GM19035 (cell line): ENCODE results near the gene SIRPA.
"Not testable (repeated sequence)": the region's sequence is repeated elsewhere in the genome, so short reads cannot be mapped to it uniquely, and the experiment has no call there.

Experiments
- ATAC-seq: cut with Tn5 transposase; IDR thresholded peaks from one replicate; pipeline ENCODE4 v1.9.1; 2021; ENCODE audit not compliant: unreplicated experiment

SIRPA gene

GRCh38 chr20:1905693-1906092, 10.5 kb downstream of the SIRPA start:
- no peak for ATAC-seq

GRCh38 chr20:1906361-1907051, 11.3 kb downstream of the SIRPA start:
- ATAC-seq: no peak

DNA sequence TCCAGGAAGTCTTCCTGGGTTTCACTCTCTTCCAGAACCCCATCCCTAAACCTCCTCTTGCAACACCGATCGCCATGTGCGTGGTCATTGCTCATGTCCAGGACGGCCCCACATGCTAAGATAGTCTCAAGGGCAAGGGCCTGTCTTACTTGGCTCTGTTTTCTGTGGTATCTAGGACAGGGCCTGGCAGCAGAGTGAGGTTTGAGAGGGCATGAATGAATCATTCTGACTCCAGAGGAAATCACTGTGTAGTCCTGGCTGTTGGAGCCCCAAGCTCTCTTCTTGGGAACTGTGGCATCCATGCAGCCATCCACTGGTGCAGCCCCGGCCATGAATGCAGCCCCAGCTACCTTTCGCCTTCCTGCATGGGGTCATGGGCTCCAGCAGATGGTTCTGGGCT, 12.4 kb downstream of the SIRPA start:
- ATAC-seq: no peak

DNA sequence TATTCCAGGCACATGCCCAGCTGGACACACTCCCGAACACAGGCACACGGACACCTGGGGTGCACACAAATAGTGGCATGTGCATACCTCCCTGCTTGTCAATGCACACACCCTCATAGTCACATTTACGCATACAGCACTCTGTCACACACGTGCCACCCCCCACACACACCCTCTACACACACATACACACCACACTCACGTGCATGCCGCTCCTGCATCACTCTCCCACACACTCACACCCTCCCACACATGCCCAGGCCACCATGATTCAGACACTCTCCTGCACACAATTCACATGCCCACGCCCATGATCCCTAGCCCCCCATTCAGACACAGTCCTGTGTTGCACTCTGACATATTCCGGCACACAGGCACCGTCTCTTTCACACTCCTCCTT, 13.0 kb downstream of the SIRPA start:
- no peak for ATAC-seq

- ATAC-seq: no peak
These were observed 13.9 kb downstream of the SIRPA start for GRCh38 chr20:1909097-1909496.

GRCh38 chr20:1911536-1911935, 16.3 kb downstream of the SIRPA start:
- no peak for ATAC-seq

DNA sequence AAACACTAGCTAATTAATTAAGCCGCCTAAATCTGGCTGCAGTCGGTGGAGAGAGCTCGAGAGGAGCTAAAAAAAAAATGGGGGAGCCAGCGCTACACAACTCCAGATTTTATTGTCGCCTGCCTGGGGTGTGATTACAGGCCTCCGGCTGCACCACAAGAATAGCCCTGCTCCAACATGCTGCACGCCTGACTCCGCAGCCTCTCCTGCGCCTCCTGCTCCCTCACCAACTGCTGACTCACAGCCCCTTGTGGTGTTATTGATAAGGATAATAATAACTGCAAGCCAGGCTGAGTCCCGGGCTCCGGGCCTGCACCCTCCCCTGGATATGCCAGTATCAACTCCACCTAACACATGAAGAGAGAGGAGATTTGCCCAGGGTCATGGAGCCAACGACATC, 16.8 kb downstream of the SIRPA start:
- no peak for ATAC-seq

DNA sequence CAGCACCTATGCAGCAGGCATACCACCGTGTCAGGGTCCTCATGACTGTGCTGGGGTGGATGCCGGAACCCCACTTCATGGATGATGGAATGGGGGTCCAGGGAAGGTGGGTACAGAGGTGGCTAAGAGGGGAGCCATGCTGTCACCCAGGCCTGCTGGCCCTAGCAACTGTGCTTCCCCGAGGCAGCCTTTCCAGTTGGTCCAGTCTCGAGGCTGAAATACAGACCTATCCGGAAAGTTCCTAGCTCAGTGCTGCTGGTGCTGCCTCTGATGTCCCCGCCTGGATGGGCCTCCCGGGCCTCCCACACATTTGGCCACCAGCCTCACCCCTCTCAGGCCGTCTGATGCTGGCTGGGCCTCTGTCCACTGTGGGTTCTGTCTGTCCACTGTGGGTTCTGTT, 17.4 kb downstream of the SIRPA start:
- ATAC-seq: no peak

- not testable (repeated sequence) for ATAC-seq
These were observed 20.0 kb downstream of the SIRPA start for GRCh38 chr20:1915233-1915632.

DNA sequence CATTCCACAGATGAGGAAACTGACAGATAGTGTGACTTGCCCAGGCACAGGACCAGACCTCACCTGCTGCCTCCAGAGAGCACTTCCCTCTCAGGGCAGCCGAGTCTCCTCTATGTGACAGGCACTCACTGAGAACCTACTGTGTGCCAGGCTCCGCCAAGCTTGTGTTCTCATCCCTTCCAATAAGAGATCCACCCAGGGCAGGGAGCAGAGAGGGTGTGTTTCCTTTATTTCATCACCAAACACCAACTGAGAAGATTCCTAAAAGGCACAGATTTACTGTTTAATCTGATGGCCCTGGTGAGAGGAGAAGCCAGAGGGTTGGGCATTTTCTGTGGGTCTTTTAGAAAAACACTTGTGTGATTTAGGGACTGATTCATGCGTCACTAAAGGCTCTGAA, 20.5 kb downstream of the SIRPA start:
- ATAC-seq: no peak

GRCh38 chr20:1917786-1918185, 22.6 kb downstream of the SIRPA start:
- no peak for ATAC-seq

DNA sequence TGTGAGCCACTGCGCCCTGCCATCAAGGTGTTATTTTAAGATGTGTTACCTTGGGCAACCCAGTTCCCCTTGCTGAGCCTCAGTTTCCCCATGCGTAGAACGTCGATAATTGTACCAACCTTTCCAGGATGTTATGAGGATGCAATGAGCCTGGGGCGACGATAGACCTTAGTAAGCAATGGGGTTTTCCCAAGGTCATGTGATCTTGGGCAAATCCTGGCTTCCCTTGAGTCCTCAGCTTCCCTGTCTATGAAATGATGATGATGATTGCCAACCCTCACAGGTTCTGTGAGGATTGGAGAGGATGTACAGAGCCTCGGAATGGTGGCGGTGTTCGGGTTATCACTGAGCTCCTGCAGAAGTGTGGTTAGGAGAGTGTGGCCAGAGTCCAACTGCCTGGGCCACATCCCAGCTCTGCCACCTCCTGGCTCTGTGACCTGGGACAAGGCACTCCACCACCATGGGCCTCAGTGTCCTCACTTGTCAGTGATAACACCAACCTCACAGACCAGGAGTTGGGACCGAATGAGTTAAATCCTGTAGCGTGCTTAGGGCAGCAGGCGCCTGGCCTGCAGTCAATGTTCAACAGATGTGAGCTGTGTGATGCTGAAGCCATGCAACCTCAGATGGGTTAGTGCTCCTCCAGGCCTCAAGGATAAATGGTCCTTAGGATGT, 23.4 kb downstream of the SIRPA start:
- ATAC-seq: no peak

DNA sequence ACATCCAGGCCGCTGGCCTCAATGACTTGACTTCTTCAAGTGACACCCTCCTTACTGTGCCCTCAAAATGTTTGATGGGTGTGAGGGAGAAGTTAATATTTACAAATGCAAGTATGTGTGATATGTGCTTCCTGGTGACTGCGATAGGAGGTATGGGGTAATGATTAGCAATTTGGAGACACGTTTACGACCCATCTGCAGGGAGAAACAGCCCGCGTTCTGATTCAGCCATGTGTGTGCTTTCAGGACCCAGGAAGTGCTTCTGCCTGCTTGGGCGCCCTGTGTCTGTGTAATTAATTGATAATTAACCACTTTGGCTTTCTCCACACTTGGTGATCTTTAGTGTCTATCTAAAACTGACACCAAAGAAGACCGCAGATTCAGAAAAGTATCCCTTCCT, 25.0 kb downstream of the SIRPA start:
- no peak for ATAC-seq

GRCh38 chr20:1920826-1921225, 25.6 kb downstream of the SIRPA start:
- no peak for ATAC-seq

DNA sequence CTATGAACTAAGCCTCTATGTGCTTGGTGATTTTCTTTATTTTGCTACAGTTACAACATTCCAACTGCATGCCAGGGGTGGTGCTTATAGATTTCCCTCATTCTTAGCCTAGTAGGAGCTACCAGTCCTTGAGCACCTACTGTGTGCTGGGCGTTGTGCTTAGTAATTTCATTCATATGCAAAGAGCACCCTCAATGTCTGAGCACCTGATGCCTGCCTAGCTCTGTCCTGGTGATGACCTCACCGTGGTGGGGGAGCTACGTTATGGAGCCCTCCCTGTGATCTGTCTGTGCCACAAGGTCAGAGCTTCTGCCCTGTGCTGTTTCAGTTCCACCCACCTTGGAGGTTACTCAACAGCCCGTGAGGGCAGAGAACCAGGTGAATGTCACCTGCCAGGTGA, 26.8 kb downstream of the SIRPA start:
- ATAC-seq: not testable (repeated sequence)

- no peak for ATAC-seq
These were observed 27.6 kb downstream of the SIRPA start for GRCh38 chr20:1922786-1923185.

DNA sequence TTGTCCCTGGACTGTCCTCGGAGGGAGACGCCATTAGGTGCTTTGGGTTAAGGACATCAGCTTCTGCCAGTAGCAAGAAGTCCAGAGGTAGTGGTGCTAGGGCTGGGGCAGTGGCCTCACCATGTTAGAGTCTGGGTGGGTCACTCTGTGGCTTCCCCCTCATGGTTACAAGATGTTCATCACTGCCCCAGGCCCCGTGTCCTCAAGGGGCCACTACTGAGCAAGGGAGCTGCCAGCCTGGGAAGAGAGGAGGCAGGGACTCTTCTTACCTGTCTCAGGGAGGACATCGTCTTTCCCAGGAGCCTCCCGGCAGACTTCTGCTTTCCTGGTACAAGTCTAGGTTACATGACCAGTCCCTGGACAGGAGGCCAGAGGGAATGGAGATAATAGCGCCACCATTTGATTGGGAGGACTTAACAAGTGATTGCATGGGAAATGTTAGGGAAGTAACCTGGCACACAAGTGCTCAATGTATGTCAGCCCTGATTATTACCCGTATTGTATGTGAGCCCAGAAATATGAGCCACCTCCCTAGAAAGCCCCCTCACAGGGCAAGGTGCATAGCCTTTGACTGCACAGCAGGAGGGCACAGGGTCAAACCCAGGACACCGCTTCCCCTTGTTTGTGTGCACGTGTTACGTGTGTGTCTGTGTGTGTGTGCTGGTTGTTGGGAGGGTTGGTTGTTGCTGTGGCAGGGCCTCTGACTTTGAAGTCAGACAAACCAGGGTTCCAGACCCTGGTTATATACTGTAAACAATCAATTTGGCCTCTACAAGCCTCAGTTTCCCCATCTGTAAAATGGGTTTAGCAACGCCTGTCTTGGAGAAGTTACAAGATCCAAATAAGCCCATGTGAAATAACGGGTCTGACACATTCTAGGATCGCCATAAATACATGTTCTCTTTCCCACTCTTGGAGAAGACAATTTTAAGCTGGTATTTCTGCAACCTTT, 30.0 kb downstream of the SIRPA start:
- no peak for ATAC-seq

- no peak for ATAC-seq
These were observed 31.0 kb downstream of the SIRPA start for GRCh38 chr20:1926237-1926636.

GRCh38 chr20:1927217-1927616, 32.0 kb downstream of the SIRPA start:
- ATAC-seq: no peak

GRCh38 chr20:1928154-1928553, 32.9 kb downstream of the SIRPA start:
- ATAC-seq: no peak

DNA sequence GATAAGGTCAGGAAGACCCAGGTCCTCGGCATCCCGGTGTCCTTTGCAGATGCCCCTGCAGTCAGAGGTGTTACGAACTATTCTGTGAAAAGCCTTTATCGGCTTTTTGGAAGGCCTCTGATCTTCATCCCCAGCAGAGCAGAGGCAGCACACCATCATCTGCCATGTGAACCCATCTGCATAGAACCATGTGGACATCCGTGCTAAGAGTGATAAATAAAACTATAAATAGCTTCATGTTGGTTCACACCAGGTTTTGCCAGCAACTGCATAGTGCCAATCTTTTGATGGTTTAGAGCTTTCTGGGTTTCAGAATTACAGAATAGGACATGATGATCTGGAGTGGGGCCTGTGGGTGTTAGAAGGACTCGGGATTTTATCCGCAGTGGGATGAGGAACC, 33.6 kb downstream of the SIRPA start:
- ATAC-seq: no peak

DNA sequence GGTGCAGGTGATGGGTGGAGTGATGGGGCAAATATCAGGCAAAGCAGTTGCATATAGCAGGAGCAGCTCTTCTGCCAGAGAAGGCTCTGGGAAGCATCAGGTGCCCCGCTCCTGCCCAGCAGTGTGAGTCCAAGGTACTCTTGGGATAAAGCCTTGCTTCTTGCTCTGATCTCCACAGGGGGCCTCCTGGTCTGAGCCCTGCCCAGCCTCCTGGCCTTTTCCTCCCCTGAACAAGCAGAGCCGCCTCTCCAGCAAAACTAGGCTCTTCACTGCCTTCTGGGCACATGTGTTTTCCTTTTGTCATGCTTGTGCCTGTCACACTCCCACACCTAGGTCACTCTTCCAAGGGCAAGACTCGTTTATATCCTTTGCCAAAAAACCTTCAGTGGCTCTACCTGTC, 34.3 kb downstream of the SIRPA start:
- ATAC-seq: no peak
